K562 (cell line): ENCODE results near the gene LAMB4. TPM values are rescaled to one million over a fixed set of nuclear protein-coding genes. Genes with fewer than 3 reads are reported as not detected.

ENCODE experiments used
- ATAC-seq: fragments of 200-7000 bp; cut with Tn5 transposase; 3 replicates; pipeline ENCODE4 v1.9.1; 2020; ENCODE audit warnings: moderate library complexity
- BruUV-seq: library from RNA; stranded (reverse); fragments of 400-500 nt; replicated peaks from 2 replicates; lab custom pipeline; 2021; lab: Mats Ljungman, UMichigan
- CTCF ChIA-PET: fragments of 300-600 bp; formaldehyde crosslinking; extraction: SDS; loops from one replicate; lab custom pipeline; 2021; ENCODE audit warnings: low intra/inter-chr PET ratio; lab: Yijun Ruan, JAX
- POLR2A ChIA-PET: fragments of 300-600, 350-650 bp; sonication (Branson Sonifier 250); formaldehyde crosslinking; extraction: SDS; loops from one replicate; lab custom pipeline; 2021; ENCODE audit warnings: antibody characterized with exemption, inconsistent platforms; lab: Yijun Ruan, JAX
- DNase-seq, 4 experiments: peaks; one replicate each; pipeline versions ENCODE4 v3.0.0 to v3.0.0-alpha.2; 2011 to 2018; ENCODE audit warnings: low spot score in 3 of 4, mixed read lengths in 3 of 4; ENCODE audit errors: extremely low read depth in 1 of 4
- FAIRE-seq: peaks from 2 replicates; lab custom pipeline; 2011; peaks lifted over from hg19 to GRCh38; lab: Jason Lieb, UNC
- H2AFZ ChIP-seq: 2 replicates; pipeline ENCODE4 v1.6.0; 2011; ENCODE audit warnings: low read depth, low read length, control low read depth, inconsistent platforms
- H3K27ac ChIP-seq: fragments of 200-600 bp; 3 replicates; pipeline ENCODE4 v1.8.0; 2011; ENCODE audit warnings: low read depth, mild to moderate bottlenecking, control low read depth, inconsistent platforms, low read length, moderate library complexity, mixed read lengths; ENCODE audit errors: extremely low read depth
- H3K27me3 ChIP-seq, 2 experiments: fragments of 300-600 bp in 1 of 2; 2 replicates in 1 of 2; 3 replicates in 1 of 2; pipeline versions ENCODE4 v1.6.0 to v1.8.0; 2011; ENCODE audit warnings: inconsistent platforms in 2 of 2, low read length in 2 of 2, mild to moderate bottlenecking in 1 of 2, mixed read lengths in 1 of 2, moderate library complexity in 1 of 2; ENCODE audit not compliant: control insufficient read depth in 2 of 2, insufficient read depth in 2 of 2
- H3K36me3 ChIP-seq: fragments of 300-600 bp; 3 replicates; pipeline ENCODE4 v1.8.0; 2011; ENCODE audit warnings: mild to moderate bottlenecking, low read length, inconsistent platforms; ENCODE audit not compliant: control insufficient read depth, insufficient read depth
- H3K4me1 ChIP-seq, 2 experiments: fragments of 200-600 bp in 1 of 2; replicated peaks in 1 of 2; 2 replicates in 1 of 2; 3 replicates in 1 of 2; pipeline versions ENCODE4 v1.5.1 to v1.8.0; 2011; ENCODE audit warnings: inconsistent platforms in 2 of 2, low read length in 2 of 2, mild to moderate bottlenecking in 1 of 2, mixed read lengths in 1 of 2, moderate library complexity in 1 of 2; ENCODE audit not compliant: control insufficient read depth in 2 of 2, insufficient read depth in 2 of 2
- H3K4me2 ChIP-seq: 2 replicates; pipeline ENCODE4 v1.6.1; 2011; ENCODE audit warnings: low read length, control low read depth, inconsistent platforms, mixed read lengths; ENCODE audit not compliant: insufficient read depth
- H3K4me3 ChIP-seq: fragments of 200-600 bp; sonication (generic), shearing (Covaris generic); 2 replicates; pipeline ENCODE4 v1.5.1; 2016; ENCODE audit warnings: control low read depth, inconsistent platforms
- H3K79me2 ChIP-seq: fragments of 200-600 bp; 3 replicates; pipeline ENCODE4 v1.8.0; 2011; ENCODE audit warnings: low read length, inconsistent platforms; ENCODE audit not compliant: control insufficient read depth, insufficient read depth
- H3K9ac ChIP-seq, 2 experiments: 2 replicates each; pipeline versions ENCODE4 v1.6.0 to v1.6.1; 2011; ENCODE audit warnings: low read depth in 2 of 2, low read length in 2 of 2, control low read depth in 1 of 2, inconsistent platforms in 1 of 2, mild to moderate bottlenecking in 1 of 2, mixed read lengths in 1 of 2; ENCODE audit not compliant: insufficient read depth in 1 of 2
- H3K9me1 ChIP-seq: one replicate; pipeline ENCODE4 v1.6.0; 2011; ENCODE audit warnings: inconsistent platforms, mild to moderate bottlenecking, low read length, moderate library complexity; ENCODE audit not compliant: control insufficient read depth, insufficient read depth
- H3K9me3 ChIP-seq: replicated peaks from 2 replicates; pipeline ENCODE4 v1.5.1; 2011; ENCODE audit warnings: low read depth, low read length, inconsistent platforms; ENCODE audit not compliant: control insufficient read depth, insufficient read depth
- H4K20me1 ChIP-seq: replicated peaks from 2 replicates; pipeline ENCODE4 v1.6.1; 2011; ENCODE audit warnings: low read length, inconsistent platforms, mixed read lengths; ENCODE audit not compliant: control insufficient read depth, insufficient read depth
- C11orf30 ChIP-seq: fragments of 450-650 bp; IDR thresholded peaks from 2 replicates; pipeline ENCODE4 v1.6.1; 2016; ENCODE audit warnings: low read depth, mild to moderate bottlenecking
- EGR1 ChIP-seq: fragments of 450-650 bp; conservative IDR thresholded peaks from 2 replicates; pipeline ENCODE4 v1.6.1; 2017; ENCODE audit warnings: mild to moderate bottlenecking
- HMGN3 ChIP-seq: IDR thresholded peaks from 2 replicates; pipeline ENCODE4 v1.6.1; 2011; ENCODE audit warnings: borderline replicate concordance, low read depth, mild to moderate bottlenecking, mixed read lengths, low read length; ENCODE audit not compliant: insufficient read length; ENCODE audit errors: extremely low read depth
- HNRNPUL1 ChIP-seq: fragments of 200-400 bp; formaldehyde crosslinking; IDR thresholded peaks from 2 replicates; pipeline ENCODE4 v1.6.1; 2017; ENCODE audit warnings: low read length
- KDM2B ChIP-seq: fragments of 250-450 bp; sonication (Bioruptor Pico); IDR thresholded peaks from 2 replicates; pipeline ENCODE4 v1.8.0; 2021; ENCODE audit warnings: mild to moderate bottlenecking, moderate library complexity
- KDM5B ChIP-seq: fragments of 200-600 bp; sonication (generic); IDR thresholded peaks from 2 replicates; pipeline ENCODE4 v1.6.1; 2012; ENCODE audit warnings: low read depth, mild to moderate bottlenecking, moderate library complexity, low read length, control low read depth, inconsistent platforms; ENCODE audit not compliant: insufficient replicate concordance
- MITF ChIP-seq: IDR thresholded peaks from 2 replicates; pipeline ENCODE4 v1.6.1; 2014; ENCODE audit warnings: antibody characterized with exemption
- TAF9B ChIP-seq: fragments of 450-650 bp; IDR thresholded peaks from 2 replicates; pipeline ENCODE4 v1.6.1; 2018; ENCODE audit warnings: mild to moderate bottlenecking; ENCODE audit not compliant: partially characterized antibody
- TFAP4 ChIP-seq: sonication (generic); formaldehyde crosslinking; IDR thresholded peaks from 2 replicates; pipeline ENCODE4 v1.8.0; 2022; ENCODE audit warnings: missing genetic modification reagents, mild to moderate bottlenecking, moderate library complexity, borderline replicate concordance
- XRCC5 ChIP-seq: fragments of 200-400 bp; formaldehyde crosslinking; IDR thresholded peaks from 2 replicates; pipeline ENCODE4 v1.6.1; 2017; ENCODE audit warnings: low read depth, mild to moderate bottlenecking, low read length
- ZBTB26 ChIP-seq: fragments of 450-650 bp; formaldehyde crosslinking; IDR thresholded peaks from 2 replicates; pipeline ENCODE4 v1.4.0; 2022; ENCODE audit warnings: missing genetic modification characterization
- WGBS: fragments of 100-300 bp; shearing (Covaris generic); methylation state at CpG from one replicate; pipeline ENCODE4 v1.1.6; 2016; ENCODE audit warnings: low coverage, mixed read lengths; ENCODE audit not compliant: insufficient coverage; ENCODE audit errors: missing lambda C conversion rate; 5-methylcytosine and 5-hydroxymethylcytosine counted together
- in situ Hi-C: fragments of 300-500 bp; cut with MboI; formaldehyde crosslinking; loops from 4 replicates; pipeline ENCODE4 v1.15.0; 2018; ENCODE audit warnings: inconsistent platforms, mixed read lengths
- intact Hi-C: fragments of 100-400 bp; cut with micrococcal nuclease; formaldehyde crosslinking; loops from 2 replicates; pipeline ENCODE4 v1.14.2; 2022
- polyA plus RNA-seq, 8 experiments: library from polyadenylated mRNA; depleted of rRNA in 4 of 8; stranded (reverse) in 5 of 8; unstranded in 3 of 8; fragments of >200 nt; fragmentation: Nextera tagmentation in 2 of 8; fragmentation: Illumina TruSeq in 1 of 8; extraction: Ambion mirVana in 2 of 8; extraction: Trizol in 1 of 8; gene quantifications; 2 replicates each; pipeline versions ENCODE4 v1.2.1 to v1.2.3, GENCODE V29; 2011 to 2014; ENCODE audit warnings: inconsistent platforms in 1 of 8, missing spikeins in 1 of 8
- total RNA-seq, 7 experiments: library from RNA; depleted of rRNA in 6 of 7; stranded (reverse); fragments of >200 nt in 6 of 7; fragmentation: Illumina TruSeq in 2 of 7; extraction: Trizol in 2 of 7; gene quantifications; 2 replicates each; pipeline versions ENCODE4 v1.2.1 to v1.2.3, GENCODE V29; 2011 to 2021; ENCODE audit warnings: low replicate concordance in 1 of 7
- TF ChIP-seq, protein P1 (sequence below): sonication (generic); formaldehyde crosslinking; IDR thresholded peaks from 2 replicates; pipeline ENCODE4 v1.9.0; 2022; ENCODE audit warnings: mild to moderate bottlenecking, missing genetic modification reagents

Gene LAMB4
- total and polyA plus RNA-seq, 9 of the 15 experiments (the other 6 are each of a cell fraction or from before 2014, with no cell fraction given) = 0.06 to 0.13 (median 0.07) TPM; not detected in 6

DNA sequence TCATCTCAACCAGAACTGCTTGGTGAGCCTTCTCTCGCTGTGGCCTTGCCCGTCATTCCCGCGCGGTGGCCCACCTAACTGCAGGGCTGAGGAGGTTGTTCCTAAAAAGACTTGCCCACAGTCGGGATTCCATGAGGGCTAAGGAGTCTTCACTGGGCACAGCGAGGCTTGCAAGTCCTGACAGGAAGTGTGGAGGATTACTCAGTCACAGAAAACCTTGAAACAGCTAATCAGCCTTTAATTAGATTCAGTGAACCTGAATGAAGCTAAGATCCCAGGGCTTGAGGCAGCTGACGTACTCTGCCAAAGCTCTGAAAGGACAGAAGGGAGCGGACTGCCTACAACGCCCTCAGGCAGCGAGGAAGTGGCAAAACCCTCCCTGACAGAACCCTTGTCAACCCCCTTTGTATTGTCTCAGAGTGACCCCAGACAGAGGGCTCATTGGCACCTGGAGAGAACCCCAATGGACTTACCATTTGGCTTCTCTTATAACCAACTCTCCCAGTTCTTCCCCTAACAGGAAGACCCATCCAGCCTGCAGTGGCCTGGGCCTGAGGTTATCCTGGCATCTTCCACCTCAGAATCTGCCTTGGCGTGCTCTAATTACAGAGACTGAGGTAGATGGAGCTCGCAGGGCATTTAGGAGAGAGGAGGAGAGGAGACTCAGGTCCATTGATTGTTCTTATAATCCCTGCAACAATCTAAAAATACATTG lies 2.5 kb upstream of the LAMB4 start:
- in situ Hi-C loops = loop anchor here (25.0 kb wide), 2 partner anchors 395 to 920 kb away; partner anchors contain the start of gene CBLL1
- FAIRE-seq = no peak
- WGBS = 59% methylated on average over 13 of the region's 13 CpGs
- Histone ChIP-seq H3K9me1 (no peaks in the 10 kb centered on the region), H3K9me3 (no peaks in the 10 kb centered on the region), H3K9ac (no peak overlapping the region), H3K27me3 (no peaks in the 10 kb centered on the region), H2AFZ (peak overlapping the region; percentile 4), H3K79me2 (no peaks in the 10 kb centered on the region), H4K20me1 (no peaks in the 10 kb centered on the region), H3K4me2 (no peak overlapping the region), H3K4me1 (peaks cover 0 to 8% of the 10 kb centered on the region in 2 experiments; a peak in 3 of 5 replicates), H3K4me3 (no peak overlapping the region), H3K27ac (no peak overlapping the region), H3K36me3 (no peaks in the 10 kb centered on the region)
- ChIA-PET CTCF (no interaction called here), POLR2A (interaction anchor here (0.9 to 1.2 kb wide), 2 partner anchors 9 to 13 kb away, joined by 3 to 4 read pairs; no protein-coding TSS in a partner anchor)
- ATAC-seq = no peak
- BruUV-seq = no TSS peak
- intact Hi-C loops = no loop called here
- no peak for TF ChIP-seq C11orf30
- no peak for TF ChIP-seq HNRNPUL1
- no peak for TF ChIP-seq KDM2B (CRISPR knock-in tag)
- no peak for TF ChIP-seq ZBTB26
- no peak for TF ChIP-seq TFAP4 (CRISPR knock-in tag)
- TF ChIP-seq KDM5B = no peak
- no peak for TF ChIP-seq HMGN3
- no peak for TF ChIP-seq MITF
- TF ChIP-seq XRCC5 = no peak
- no peak for TF ChIP-seq EGR1
- TF ChIP-seq TAF9B = no peak
- TF ChIP-seq, protein P1, sequence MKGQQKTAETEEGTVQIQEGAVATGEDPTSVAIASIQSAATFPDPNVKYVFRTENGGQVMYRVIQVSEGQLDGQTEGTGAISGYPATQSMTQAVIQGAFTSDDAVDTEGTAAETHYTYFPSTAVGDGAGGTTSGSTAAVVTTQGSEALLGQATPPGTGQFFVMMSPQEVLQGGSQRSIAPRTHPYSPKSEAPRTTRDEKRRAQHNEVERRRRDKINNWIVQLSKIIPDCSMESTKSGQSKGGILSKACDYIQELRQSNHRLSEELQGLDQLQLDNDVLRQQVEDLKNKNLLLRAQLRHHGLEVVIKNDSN (CRISPR knock-in tag) = no peak
- DNase-seq = no peak
